Body of pancreas (tissue), 4 donors: ENCODE data around the gene GATAD2B.

ENCODE experiments used
- CTCF ChIP-seq, 7 experiments: fragments of 450-650 bp in 4 of 7; fragments of 200-600 bp in 3 of 7; sonication (generic) in 3 of 7; IDR thresholded peaks; one replicate each; pipeline ENCODE4 v1.5.1; 2016 to 2019; ENCODE audit warnings: antibody characterized with exemption in 7 of 7
- POLR2A ChIP-seq, 3 donors: fragments of 450-650 bp; IDR thresholded peaks; one replicate each; pipeline ENCODE4 v1.6.1; 2016; ENCODE audit warnings: antibody characterized with exemption in 3 of 3, mild to moderate bottlenecking in 2 of 3

- TF ChIP-seq CTCF (IDR thresholded peaks at IDR 0.05) (no peak), POLR2A (IDR thresholded peaks at IDR 0.05) (no peak)
Measured at GRCh38 chr1:153903841-153904455, 18.8 kb downstream of the GATAD2B start.
